ENCODE data around the gene ZFYVE26.
"Not testable (repeated sequence)": the region's sequence is repeated elsewhere in the genome, so short reads cannot be mapped to it uniquely, and the experiment has no call there.

Gene ZFYVE26

DNA sequence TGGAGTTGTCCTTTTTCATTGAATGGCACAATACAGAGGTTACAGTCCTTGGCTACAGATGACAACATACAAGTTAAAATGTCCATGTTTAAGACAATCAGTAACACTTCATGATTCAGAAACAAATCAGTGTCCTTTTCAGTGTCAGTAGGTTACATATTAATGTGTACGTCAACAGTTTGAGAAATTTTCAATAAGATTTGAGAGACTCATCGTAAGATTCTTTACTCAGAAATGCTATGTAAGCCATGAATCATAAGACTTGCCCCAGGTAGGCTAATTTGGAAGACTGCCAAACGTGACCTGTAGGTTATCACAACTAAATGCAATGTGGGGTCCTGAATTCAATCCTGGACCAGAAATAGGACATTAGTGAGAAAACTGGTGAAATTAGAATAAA, 111.2 kb downstream of the ZFYVE26 start:
- in situ Hi-C loops (cut with MboI; ENCODE audit: low pct_unique_long_range_greater_than_20kb, low sequenced_read_pairs, unreplicated experiment): no loop called here
- TF ChIP-seq, protein P1, sequence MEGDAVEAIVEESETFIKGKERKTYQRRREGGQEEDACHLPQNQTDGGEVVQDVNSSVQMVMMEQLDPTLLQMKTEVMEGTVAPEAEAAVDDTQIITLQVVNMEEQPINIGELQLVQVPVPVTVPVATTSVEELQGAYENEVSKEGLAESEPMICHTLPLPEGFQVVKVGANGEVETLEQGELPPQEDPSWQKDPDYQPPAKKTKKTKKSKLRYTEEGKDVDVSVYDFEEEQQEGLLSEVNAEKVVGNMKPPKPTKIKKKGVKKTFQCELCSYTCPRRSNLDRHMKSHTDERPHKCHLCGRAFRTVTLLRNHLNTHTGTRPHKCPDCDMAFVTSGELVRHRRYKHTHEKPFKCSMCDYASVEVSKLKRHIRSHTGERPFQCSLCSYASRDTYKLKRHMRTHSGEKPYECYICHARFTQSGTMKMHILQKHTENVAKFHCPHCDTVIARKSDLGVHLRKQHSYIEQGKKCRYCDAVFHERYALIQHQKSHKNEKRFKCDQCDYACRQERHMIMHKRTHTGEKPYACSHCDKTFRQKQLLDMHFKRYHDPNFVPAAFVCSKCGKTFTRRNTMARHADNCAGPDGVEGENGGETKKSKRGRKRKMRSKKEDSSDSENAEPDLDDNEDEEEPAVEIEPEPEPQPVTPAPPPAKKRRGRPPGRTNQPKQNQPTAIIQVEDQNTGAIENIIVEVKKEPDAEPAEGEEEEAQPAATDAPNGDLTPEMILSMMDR (IDR thresholded peaks at IDR 0.05; ENCODE audit: extremely low read depth, insufficient read depth, missing control alignments): no peak
- no peak for DNase-seq (ENCODE audit: low spot score)

- DNase-seq (ENCODE audit: low spot score): peak; percentile 65
- TF ChIP-seq, protein P1 (IDR thresholded peaks at IDR 0.05; ENCODE audit: extremely low read depth, insufficient read depth, missing control alignments): peak; percentile 76
- in situ Hi-C loops (cut with MboI; ENCODE audit: low pct_unique_long_range_greater_than_20kb, low sequenced_read_pairs, unreplicated experiment): no loop called here
These were observed 111.8 kb downstream of the ZFYVE26 start for GRCh38 chr14:67704484-67705089.

DNA sequence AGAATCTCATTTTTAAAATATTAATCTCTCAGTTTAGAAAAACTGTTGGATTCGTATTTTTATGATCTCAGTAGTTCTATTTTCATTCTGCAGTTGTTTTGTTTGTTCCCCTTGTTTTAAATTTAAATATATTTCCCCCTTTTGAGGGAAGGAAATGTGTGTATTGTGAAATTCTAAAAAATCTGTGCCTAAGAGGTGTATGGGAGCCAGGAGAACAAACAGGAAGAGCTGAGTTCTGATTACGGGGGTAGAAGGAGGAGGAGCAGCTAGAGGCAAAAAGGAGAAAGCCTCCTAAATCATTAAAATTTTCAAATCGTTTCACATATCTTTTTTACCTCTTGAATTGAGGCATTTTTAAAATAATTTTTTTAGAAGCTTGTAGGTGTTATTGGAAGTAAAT, 112.4 kb downstream of the ZFYVE26 start:
- in situ Hi-C loops (cut with MboI; ENCODE audit: low pct_unique_long_range_greater_than_20kb, low sequenced_read_pairs, unreplicated experiment): no loop called here

DNA sequence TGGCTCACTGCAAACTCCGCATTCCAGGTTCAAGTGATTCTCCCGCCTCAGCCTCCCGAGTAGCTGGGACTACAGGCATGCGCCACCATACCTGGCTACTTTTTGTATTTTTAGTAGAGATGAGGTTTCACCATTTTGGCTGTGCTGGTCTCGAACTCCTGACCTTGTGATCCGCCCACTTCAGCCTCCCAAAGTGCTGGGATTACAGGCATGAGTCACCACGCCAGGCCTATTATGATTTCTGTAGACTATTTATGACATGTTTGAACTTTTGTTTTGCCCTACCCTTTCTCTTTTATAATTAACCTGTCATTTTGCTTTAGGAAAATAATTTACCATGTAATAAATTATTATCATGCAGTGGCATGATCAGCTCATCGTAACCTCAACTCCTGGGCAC, 114.9 kb downstream of the ZFYVE26 start, which contains the start of gene RDH12:
TSS of gene RDH12 (plus strand) at position 395 of the 400 bp plus-strand sequence. CDS start 20,757 bp downstream, outside the sequence.
- DNase-seq (ENCODE audit: low spot score); in situ Hi-C loops (cut with MboI; ENCODE audit: low pct_unique_long_range_greater_than_20kb, low sequenced_read_pairs, unreplicated experiment): not testable (repeated sequence)

More for the DNA sequence above, 112.4 kb downstream of the ZFYVE26 start:
- DNase-seq (ENCODE audit: low spot score): no peak
- TF ChIP-seq, protein P1 (IDR thresholded peaks at IDR 0.05; ENCODE audit: extremely low read depth, insufficient read depth, missing control alignments): no peak

- in situ Hi-C loops (cut with MboI; ENCODE audit: low pct_unique_long_range_greater_than_20kb, low sequenced_read_pairs, unreplicated experiment): no loop called here
- TF ChIP-seq, protein P1 (IDR thresholded peaks at IDR 0.05; ENCODE audit: extremely low read depth, insufficient read depth, missing control alignments): no peak
- DNase-seq (ENCODE audit: low spot score): no peak
These were observed 118.2 kb downstream of the ZFYVE26 start for GRCh38 chr14:67698179-67698578.

DNA sequence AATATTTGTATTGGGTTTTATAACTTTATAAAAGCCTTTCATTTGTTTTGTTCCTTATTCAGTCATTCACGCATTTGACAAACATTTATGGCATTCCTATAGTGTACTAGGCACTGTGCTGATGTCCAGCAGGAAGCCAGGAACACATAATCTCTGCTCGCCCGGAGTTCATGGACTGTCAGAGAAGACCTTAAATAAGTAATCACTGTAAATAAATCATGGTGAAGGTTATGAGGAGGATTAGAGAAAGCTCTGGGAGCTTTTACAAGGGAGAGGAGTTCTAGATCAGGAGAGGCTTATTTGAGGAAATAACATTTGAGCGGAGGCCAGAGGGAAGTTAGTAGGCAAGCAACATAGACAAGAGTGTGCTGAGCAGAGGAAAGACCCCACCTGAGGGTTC, 119.4 kb downstream of the ZFYVE26 start:
- no peak for DNase-seq (ENCODE audit: low spot score)
- TF ChIP-seq, protein P1 (IDR thresholded peaks at IDR 0.05; ENCODE audit: extremely low read depth, insufficient read depth, missing control alignments): no peak
- in situ Hi-C loops (cut with MboI; ENCODE audit: low pct_unique_long_range_greater_than_20kb, low sequenced_read_pairs, unreplicated experiment): no loop called here

Data from GM13977 (cell line).